Body of pancreas (tissue), 4 donors: Measurements from ENCODE around the gene PXDN. TPM values are rescaled to one million over a fixed set of nuclear protein-coding genes. Genes with fewer than 3 reads are reported as not detected.

Experiments
- ATAC-seq: fragments of 150-250 bp; one replicate; pipeline ENCODE4 v1.9.1; 2016
- DNase-seq, 4 donors: peaks; one replicate each; pipeline ENCODE4 v3.0.0-alpha.2; 2019
- H3K27ac ChIP-seq, 4 donors: fragments of 200-600 bp; sonication (generic); 1 replicate in 3 of 4; 2 replicates in 1 of 4; pipeline versions ENCODE4 v1.5.1 to v1.6.1; 2016 to 2019; ENCODE audit warnings: mild to moderate bottlenecking in 1 of 4, mixed read lengths in 1 of 4, moderate library complexity in 1 of 4
- H3K27me3 ChIP-seq, 2 donors: fragments of 200-600 bp; sonication (generic); one replicate each; pipeline ENCODE4 v1.6.0; 2016; ENCODE audit warnings: mild to moderate bottlenecking in 1 of 2
- H3K36me3 ChIP-seq, 2 donors: fragments of 200-600 bp; sonication (generic); replicated peaks in 1 of 2; 2 replicates each; pipeline ENCODE4 v1.5.1; 2016; ENCODE audit warnings: low read depth in 2 of 2; ENCODE audit not compliant: insufficient read depth in 1 of 2
- H3K4me1 ChIP-seq: fragments of 200-600 bp; sonication (generic); one replicate; pipeline ENCODE4 v1.6.0; 2016
- H3K4me3 ChIP-seq, 2 donors: fragments of 200-600 bp; sonication (generic); 1 replicate in 1 of 2; 2 replicates in 1 of 2; pipeline ENCODE4 v1.5.1; 2016 to 2019
- H3K9me3 ChIP-seq, 3 donors: fragments of 200-600 bp; sonication (generic); 1 replicate in 2 of 3; 2 replicates in 1 of 3; pipeline ENCODE4 v1.5.1; 2016
- POLR2A ChIP-seq, 3 donors: fragments of 450-650 bp; IDR thresholded peaks; one replicate each; pipeline ENCODE4 v1.6.1; 2016; ENCODE audit warnings: antibody characterized with exemption in 3 of 3, mild to moderate bottlenecking in 2 of 3
- WGBS, 2 donors: methylation state at CpG; one replicate each; pipeline ENCODE4 v1.1.5; 2017; 5-methylcytosine and 5-hydroxymethylcytosine counted together
- intact Hi-C: fragments of 100-400 bp; cut with DNase I; formaldehyde crosslinking; loops from one replicate; pipeline ENCODE4 v1.15.1; 2023
- total RNA-seq, 2 donors: library from RNA; depleted of rRNA; stranded (reverse); fragments of >200 nt; gene quantifications; one replicate each; pipeline ENCODE4 v1.1.0, GENCODE V29; 2016
- TF ChIP-seq, protein P1 (sequence below), 7 experiments: fragments of 450-650 bp in 4 of 7; fragments of 200-600 bp in 3 of 7; sonication (generic) in 3 of 7; IDR thresholded peaks; one replicate each; pipeline ENCODE4 v1.5.1; 2016 to 2019; ENCODE audit warnings: antibody characterized with exemption in 7 of 7

The PXDN gene
- total RNA-seq, 2 donors from 2014 or later, result 7.0 to 41.9 TPM

DNA sequence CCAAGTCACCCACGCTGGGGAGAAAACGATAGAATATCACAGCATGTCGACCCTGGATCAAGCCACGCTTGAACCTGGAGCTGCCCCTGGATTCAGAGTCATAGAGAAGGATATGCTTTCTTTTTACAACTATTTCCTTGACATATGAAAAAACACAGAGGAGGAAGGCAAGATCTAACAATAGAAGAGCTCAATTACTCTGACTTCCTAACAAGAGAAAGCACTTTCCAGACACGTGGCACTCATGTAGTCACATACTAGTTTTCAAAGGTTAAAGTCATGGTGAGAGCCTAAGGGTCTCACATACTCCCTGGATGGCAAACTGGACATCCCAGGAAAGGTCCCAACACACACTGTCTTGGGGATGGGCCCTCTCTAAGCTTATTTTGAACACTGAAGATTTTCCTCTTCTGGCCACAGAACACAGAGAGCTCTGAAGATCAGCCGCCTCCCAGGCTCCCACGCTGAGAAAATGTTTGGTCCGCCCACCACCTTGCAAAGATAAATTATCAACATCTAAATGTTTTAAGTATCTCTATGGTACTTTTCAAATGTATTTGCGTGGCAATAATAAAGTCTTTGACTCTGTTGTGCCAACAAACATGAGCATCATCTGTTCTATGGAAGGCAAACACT, 4.9 kb downstream of the PXDN start:
- no peaks in the 10 kb centered on the region for H3K9me3 ChIP-seq
- WGBS, 2 donors, result 71 to 78% methylated on average over 9 of the region's 9 CpGs
- no peak for DNase-seq
- ATAC-seq, result no peak
- H3K36me3 ChIP-seq, result no peaks in the 10 kb centered on the region
- peaks cover 0 to 4% of the 10 kb centered on the region in 2 donors for H3K27me3 ChIP-seq
- intact Hi-C loops, result no loop called here
- no peak overlapping the region for H3K27ac ChIP-seq
- TF ChIP-seq POLR2A (IDR thresholded peaks at IDR 0.05), result no peak
- TF ChIP-seq, protein P1, sequence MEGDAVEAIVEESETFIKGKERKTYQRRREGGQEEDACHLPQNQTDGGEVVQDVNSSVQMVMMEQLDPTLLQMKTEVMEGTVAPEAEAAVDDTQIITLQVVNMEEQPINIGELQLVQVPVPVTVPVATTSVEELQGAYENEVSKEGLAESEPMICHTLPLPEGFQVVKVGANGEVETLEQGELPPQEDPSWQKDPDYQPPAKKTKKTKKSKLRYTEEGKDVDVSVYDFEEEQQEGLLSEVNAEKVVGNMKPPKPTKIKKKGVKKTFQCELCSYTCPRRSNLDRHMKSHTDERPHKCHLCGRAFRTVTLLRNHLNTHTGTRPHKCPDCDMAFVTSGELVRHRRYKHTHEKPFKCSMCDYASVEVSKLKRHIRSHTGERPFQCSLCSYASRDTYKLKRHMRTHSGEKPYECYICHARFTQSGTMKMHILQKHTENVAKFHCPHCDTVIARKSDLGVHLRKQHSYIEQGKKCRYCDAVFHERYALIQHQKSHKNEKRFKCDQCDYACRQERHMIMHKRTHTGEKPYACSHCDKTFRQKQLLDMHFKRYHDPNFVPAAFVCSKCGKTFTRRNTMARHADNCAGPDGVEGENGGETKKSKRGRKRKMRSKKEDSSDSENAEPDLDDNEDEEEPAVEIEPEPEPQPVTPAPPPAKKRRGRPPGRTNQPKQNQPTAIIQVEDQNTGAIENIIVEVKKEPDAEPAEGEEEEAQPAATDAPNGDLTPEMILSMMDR (IDR thresholded peaks at IDR 0.05), result no peak
- H3K4me3 ChIP-seq, result no peak overlapping the region
- H3K4me1 ChIP-seq, result peaks cover 13% of the 10 kb centered on the region

GRCh38 chr2:1738646-1739302, 5.5 kb downstream of the PXDN start:
- intact Hi-C loops, result no loop called here
- Histone ChIP-seq H3K27ac (no peak overlapping the region), H3K36me3 (no peaks in the 10 kb centered on the region), H3K27me3 (no peaks in the 10 kb centered on the region), H3K4me1 (peaks cover 9% of the 10 kb centered on the region), H3K9me3 (no peaks in the 10 kb centered on the region), H3K4me3 (no peak overlapping the region)
- DNase-seq, result no peak
- TF ChIP-seq, protein P1 (IDR thresholded peaks at IDR 0.05), result no peak
- no peak for ATAC-seq
- WGBS, 2 donors, result 80 to 84% methylated on average over 19 of the region's 19 CpGs

GRCh38 chr2:1738163-1738562, 6.2 kb downstream of the PXDN start:
- no peaks in the 10 kb centered on the region for H3K36me3 ChIP-seq
- DNase-seq, result no peak
- ATAC-seq, result no peak
- no peaks in the 10 kb centered on the region for H3K9me3 ChIP-seq
- peaks cover 7% of the 10 kb centered on the region for H3K4me1 ChIP-seq
- H3K27ac ChIP-seq, result no peak overlapping the region
- no peak overlapping the region for H3K4me3 ChIP-seq
- 80 to 87% methylated on average over 7 of the region's 7 CpGs for WGBS, 2 donors
- intact Hi-C loops, result no loop called here
- no peaks in the 10 kb centered on the region for H3K27me3 ChIP-seq
- TF ChIP-seq, protein P1 (IDR thresholded peaks at IDR 0.05), result no peak
- TF ChIP-seq POLR2A (IDR thresholded peaks at IDR 0.05), result no peak

DNA sequence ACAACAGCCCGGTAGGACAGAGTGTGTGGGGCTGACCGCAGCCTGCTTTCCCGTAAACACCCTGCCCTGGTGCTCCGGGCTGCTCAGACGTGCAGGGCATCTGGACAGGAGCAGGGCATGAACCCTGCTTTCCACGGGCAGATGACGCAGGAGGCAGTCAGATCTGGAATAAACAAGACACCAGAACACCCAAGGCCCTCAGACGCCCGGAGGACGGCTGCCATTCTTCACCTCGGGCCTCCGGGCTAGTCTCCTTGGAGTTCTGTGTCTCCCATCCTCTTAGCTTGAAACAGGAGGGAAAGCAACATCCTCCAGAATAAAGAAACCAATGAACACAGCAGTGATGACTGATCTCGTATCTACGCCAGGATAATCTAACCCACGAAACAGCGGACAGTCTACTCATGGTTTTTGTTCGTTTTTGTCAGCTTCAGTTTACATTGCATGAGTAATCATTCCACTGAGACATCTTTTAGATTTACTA, 7.3 kb downstream of the PXDN start:
- WGBS, 2 donors, result 80 to 85% methylated on average over 13 to 17 of the region's 17 CpGs
- H3K4me1 ChIP-seq, result no peaks in the 10 kb centered on the region
- TF ChIP-seq POLR2A (IDR thresholded peaks at IDR 0.05), result no peak
- TF ChIP-seq, protein P1 (IDR thresholded peaks at IDR 0.05), result no peak
- H3K9me3 ChIP-seq, result no peaks in the 10 kb centered on the region
- ATAC-seq (no peak), DNase-seq (no peak)
- no peaks in the 10 kb centered on the region for H3K36me3 ChIP-seq
- intact Hi-C loops, result no loop called here
- H3K27me3 ChIP-seq, result no peaks in the 10 kb centered on the region
- no peak overlapping the region for H3K4me3 ChIP-seq
- no peak overlapping the region for H3K27ac ChIP-seq
